ENCODE results near the gene MAPK14.

Gene MAPK14

GRCh38 chr6:36114798-36115408 is 87.3 kb downstream of the MAPK14 start:
- Histone ChIP-seq H2BK15ac (ENCODE audit: low read depth, poor library complexity, severe bottlenecking) (no peak overlapping the region), H3K4me2 (ENCODE audit: low read length, poor library complexity, severe bottlenecking) (no peak overlapping the region), H2BK12ac (ENCODE audit: low read length in 2 of 2) (no peak overlapping the region), H3K4me3 (ENCODE audit: insufficient read depth in 1 of 2, low read depth in 1 of 2, low read length in 2 of 2) (no peak overlapping the region), H3K9me3 (ENCODE audit: control insufficient read depth, low read length) (no peaks in the 10 kb centered on the region), H3K27ac (ENCODE audit: low read length, poor library complexity, severe bottlenecking) (no peak overlapping the region), H3K18ac (ENCODE audit: low read depth in 1 of 2, low read length in 2 of 2) (no peak overlapping the region), H3K27me3 (ENCODE audit: control insufficient read depth in 1 of 2, insufficient read depth in 1 of 2, low read length in 2 of 2) (no peaks in the 10 kb centered on the region), H2BK120ac (ENCODE audit: low read depth, low read length) (no peak overlapping the region), H3K4ac (ENCODE audit: low read depth in 1 of 2, low read length in 2 of 2) (no peak overlapping the region), H3K36me3 (ENCODE audit: control insufficient read depth in 1 of 2, insufficient read depth in 2 of 2, low read depth in 1 of 2, low read length in 2 of 2) (peaks cover 12 to 36% of the 10 kb centered on the region in 2 experiments), H4K8ac (ENCODE audit: low read length) (no peak overlapping the region), H3K23ac (ENCODE audit: low read length in 2 of 2) (no peak overlapping the region), H3K79me1 (replicated peaks; ENCODE audit: low read length, poor library complexity, severe bottlenecking) (peaks cover 5% of the 10 kb centered on the region), H4K91ac (ENCODE audit: low read length) (no peak overlapping the region), H3K14ac (ENCODE audit: low read length in 2 of 2) (no peak overlapping the region), H3K4me1 (ENCODE audit: control insufficient read depth, insufficient read depth, low read depth, low read length) (peaks cover 2% of the 10 kb centered on the region), H2AFZ (ENCODE audit: low read depth, low read length) (no peak overlapping the region), H2BK5ac (ENCODE audit: low read depth, low read length, poor library complexity, severe bottlenecking) (no peak overlapping the region), H3K9ac (ENCODE audit: low read length) (no peak overlapping the region), H2AK5ac (ENCODE audit: low read length, severe bottlenecking) (no peak overlapping the region)
- DNase-seq: no peak
- 94% methylated on average over 4 of the region's 4 CpGs for WGBS

GRCh38 chr6:36115412-36115811 is 87.8 kb downstream of the MAPK14 start:
- no peak overlapping the region for H3K23ac ChIP-seq (ENCODE audit: low read length in 2 of 2)
- H3K27ac ChIP-seq (ENCODE audit: low read length, poor library complexity, severe bottlenecking): no peak overlapping the region
- H2BK15ac ChIP-seq (ENCODE audit: low read depth, poor library complexity, severe bottlenecking): no peak overlapping the region
- 96% methylated on average over 10 of the region's 10 CpGs for WGBS
- H2AK5ac ChIP-seq (ENCODE audit: low read length, severe bottlenecking): no peak overlapping the region
- H2BK5ac ChIP-seq (ENCODE audit: low read depth, low read length, poor library complexity, severe bottlenecking): no peak overlapping the region
- no peaks in the 10 kb centered on the region for H3K9me3 ChIP-seq (ENCODE audit: control insufficient read depth, low read length)
- H3K79me1 ChIP-seq (replicated peaks; ENCODE audit: low read length, poor library complexity, severe bottlenecking): peaks cover 1% of the 10 kb centered on the region
- H2BK12ac ChIP-seq (ENCODE audit: low read length in 2 of 2): no peak overlapping the region
- H3K4me2 ChIP-seq (ENCODE audit: low read length, poor library complexity, severe bottlenecking): no peak overlapping the region
- DNase-seq: no peak
- H4K91ac ChIP-seq (ENCODE audit: low read length): no peak overlapping the region
- no peak overlapping the region for H3K4me3 ChIP-seq (ENCODE audit: insufficient read depth in 1 of 2, low read depth in 1 of 2, low read length in 2 of 2)
- no peaks in the 10 kb centered on the region for H3K27me3 ChIP-seq (ENCODE audit: control insufficient read depth in 1 of 2, insufficient read depth in 1 of 2, low read length in 2 of 2)
- H4K8ac ChIP-seq (ENCODE audit: low read length): no peak overlapping the region
- H3K4me1 ChIP-seq (ENCODE audit: control insufficient read depth, insufficient read depth, low read depth, low read length): peaks cover 2% of the 10 kb centered on the region
- no peak overlapping the region for H3K4ac ChIP-seq (ENCODE audit: low read depth in 1 of 2, low read length in 2 of 2)
- no peak overlapping the region for H2BK120ac ChIP-seq (ENCODE audit: low read depth, low read length)
- no peak overlapping the region for H3K9ac ChIP-seq (ENCODE audit: low read length)
- H2AFZ ChIP-seq (ENCODE audit: low read depth, low read length): no peak overlapping the region
- peaks cover 9 to 31% of the 10 kb centered on the region in 2 experiments for H3K36me3 ChIP-seq (ENCODE audit: control insufficient read depth in 1 of 2, insufficient read depth in 2 of 2, low read depth in 1 of 2, low read length in 2 of 2)
- H3K18ac ChIP-seq (ENCODE audit: low read depth in 1 of 2, low read length in 2 of 2): no peak overlapping the region
- H3K14ac ChIP-seq (ENCODE audit: low read length in 2 of 2): no peak overlapping the region

DNA sequence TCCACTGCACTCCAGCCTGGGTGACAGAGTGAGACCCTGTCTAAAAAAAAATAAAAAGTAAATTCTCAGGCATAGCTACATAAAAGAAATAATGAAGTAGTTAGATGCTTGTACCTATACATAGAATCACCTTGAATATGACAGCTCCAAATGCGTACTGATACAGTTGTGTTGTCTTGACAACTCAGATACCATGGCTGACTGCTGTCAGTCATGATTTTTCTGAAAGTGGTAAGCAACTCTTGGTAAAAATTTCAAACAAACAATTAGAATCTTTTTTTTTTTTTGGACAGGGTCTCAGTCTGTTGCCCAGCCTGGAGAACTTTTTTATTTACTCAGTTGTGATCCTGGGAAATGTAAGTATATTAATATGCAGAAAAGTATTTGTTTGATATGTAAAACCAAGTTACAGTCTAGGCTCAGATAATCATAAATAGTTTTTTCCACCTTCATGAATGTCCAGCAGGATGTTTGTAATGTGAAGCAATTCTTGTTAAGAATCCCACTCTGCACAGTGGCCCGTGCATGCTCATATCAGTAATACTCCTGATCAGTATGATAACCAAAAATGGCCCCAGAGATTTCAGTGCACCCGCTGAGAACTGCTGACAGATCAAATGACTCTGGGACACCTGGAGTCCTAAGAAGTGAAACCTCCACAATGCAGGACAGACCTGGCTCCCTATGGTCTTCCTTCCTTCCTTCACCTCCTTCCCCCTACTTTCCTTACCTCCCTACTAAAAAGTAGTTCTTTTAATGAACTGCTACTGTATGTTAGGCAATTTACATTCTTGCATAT is 88.7 kb downstream of the MAPK14 start:
- H2BK5ac ChIP-seq (ENCODE audit: low read depth, low read length, poor library complexity, severe bottlenecking): no peak overlapping the region
- H3K27ac ChIP-seq (ENCODE audit: low read length, poor library complexity, severe bottlenecking): no peak overlapping the region
- no peak overlapping the region for H3K9ac ChIP-seq (ENCODE audit: low read length)
- H3K4ac ChIP-seq (ENCODE audit: low read depth in 1 of 2, low read length in 2 of 2): no peak overlapping the region
- H4K8ac ChIP-seq (ENCODE audit: low read length): no peak overlapping the region
- no peak overlapping the region for H2BK15ac ChIP-seq (ENCODE audit: low read depth, poor library complexity, severe bottlenecking)
- DNase-seq: no peak
- H2AK5ac ChIP-seq (ENCODE audit: low read length, severe bottlenecking): no peak overlapping the region
- 89% methylated on average over 3 of the region's 3 CpGs for WGBS
- H2AFZ ChIP-seq (ENCODE audit: low read depth, low read length): no peak overlapping the region
- H4K91ac ChIP-seq (ENCODE audit: low read length): no peak overlapping the region
- H3K36me3 ChIP-seq (ENCODE audit: control insufficient read depth in 1 of 2, insufficient read depth in 2 of 2, low read depth in 1 of 2, low read length in 2 of 2): peaks cover 9 to 23% of the 10 kb centered on the region in 2 experiments
- H3K14ac ChIP-seq (ENCODE audit: low read length in 2 of 2): no peak overlapping the region
- no peaks in the 10 kb centered on the region for H3K79me1 ChIP-seq (replicated peaks; ENCODE audit: low read length, poor library complexity, severe bottlenecking)
- H3K9me3 ChIP-seq (ENCODE audit: control insufficient read depth, low read length): no peaks in the 10 kb centered on the region
- no peak overlapping the region for H3K4me3 ChIP-seq (ENCODE audit: insufficient read depth in 1 of 2, low read depth in 1 of 2, low read length in 2 of 2)
- H2BK120ac ChIP-seq (ENCODE audit: low read depth, low read length): no peak overlapping the region
- peaks cover 9% of the 10 kb centered on the region for H3K4me1 ChIP-seq (ENCODE audit: control insufficient read depth, insufficient read depth, low read depth, low read length)
- H3K23ac ChIP-seq (ENCODE audit: low read length in 2 of 2): no peak overlapping the region
- no peak overlapping the region for H3K18ac ChIP-seq (ENCODE audit: low read depth in 1 of 2, low read length in 2 of 2)
- H3K27me3 ChIP-seq (ENCODE audit: control insufficient read depth in 1 of 2, insufficient read depth in 1 of 2, low read length in 2 of 2): no peaks in the 10 kb centered on the region
- H3K4me2 ChIP-seq (ENCODE audit: low read length, poor library complexity, severe bottlenecking): no peak overlapping the region
- no peak overlapping the region for H2BK12ac ChIP-seq (ENCODE audit: low read length in 2 of 2)

DNA sequence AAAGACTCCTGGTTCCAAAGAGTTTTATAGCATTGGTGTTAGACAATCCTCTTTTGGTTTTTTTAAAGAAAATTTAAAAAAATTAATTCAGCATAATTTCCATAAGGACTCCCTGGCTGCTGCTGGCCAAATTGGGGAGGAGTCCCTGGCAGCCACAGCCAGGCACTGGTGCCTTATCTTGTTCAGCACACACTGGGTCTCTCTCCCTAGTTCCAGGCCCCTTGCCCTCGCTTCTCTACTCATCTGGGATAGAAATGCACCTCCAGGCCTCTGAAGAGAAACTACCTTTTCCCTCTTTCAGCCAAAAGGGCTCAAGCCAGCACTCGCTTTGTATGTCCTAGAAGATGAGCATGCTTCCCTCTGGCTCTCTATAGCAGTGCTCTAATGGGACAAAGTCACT is 89.3 kb downstream of the MAPK14 start:
- H3K9ac ChIP-seq (ENCODE audit: low read length): no peak overlapping the region
- no peak overlapping the region for H3K4me2 ChIP-seq (ENCODE audit: low read length, poor library complexity, severe bottlenecking)
- H3K27ac ChIP-seq (ENCODE audit: low read length, poor library complexity, severe bottlenecking): no peak overlapping the region
- H2AFZ ChIP-seq (ENCODE audit: low read depth, low read length): no peak overlapping the region
- H2AK5ac ChIP-seq (ENCODE audit: low read length, severe bottlenecking): no peak overlapping the region
- no peak overlapping the region for H4K91ac ChIP-seq (ENCODE audit: low read length)
- WGBS: 88% methylated on average over 2 of the region's 2 CpGs
- no peak overlapping the region for H2BK12ac ChIP-seq (ENCODE audit: low read length in 2 of 2)
- no peaks in the 10 kb centered on the region for H3K27me3 ChIP-seq (ENCODE audit: control insufficient read depth in 1 of 2, insufficient read depth in 1 of 2, low read length in 2 of 2)
- H3K4ac ChIP-seq (ENCODE audit: low read depth in 1 of 2, low read length in 2 of 2): no peak overlapping the region
- H2BK15ac ChIP-seq (ENCODE audit: low read depth, poor library complexity, severe bottlenecking): no peak overlapping the region
- H3K36me3 ChIP-seq (ENCODE audit: control insufficient read depth in 1 of 2, insufficient read depth in 2 of 2, low read depth in 1 of 2, low read length in 2 of 2): peaks cover 4 to 19% of the 10 kb centered on the region in 2 experiments
- no peaks in the 10 kb centered on the region for H3K9me3 ChIP-seq (ENCODE audit: control insufficient read depth, low read length)
- no peak overlapping the region for H3K18ac ChIP-seq (ENCODE audit: low read depth in 1 of 2, low read length in 2 of 2)
- H3K4me1 ChIP-seq (ENCODE audit: control insufficient read depth, insufficient read depth, low read depth, low read length): peaks cover 11% of the 10 kb centered on the region
- H2BK120ac ChIP-seq (ENCODE audit: low read depth, low read length): no peak overlapping the region
- no peak for DNase-seq
- H3K79me1 ChIP-seq (replicated peaks; ENCODE audit: low read length, poor library complexity, severe bottlenecking): no peaks in the 10 kb centered on the region
- H2BK5ac ChIP-seq (ENCODE audit: low read depth, low read length, poor library complexity, severe bottlenecking): no peak overlapping the region
- H3K23ac ChIP-seq (ENCODE audit: low read length in 2 of 2): no peak overlapping the region
- H3K4me3 ChIP-seq (ENCODE audit: insufficient read depth in 1 of 2, low read depth in 1 of 2, low read length in 2 of 2): no peak overlapping the region
- H3K14ac ChIP-seq (ENCODE audit: low read length in 2 of 2): no peak overlapping the region
- no peak overlapping the region for H4K8ac ChIP-seq (ENCODE audit: low read length)

Data from mesenchymal stem cell (in vitro differentiated cells and primary cell).